Measurements from ENCODE around the gene MRPL18.

DNA sequence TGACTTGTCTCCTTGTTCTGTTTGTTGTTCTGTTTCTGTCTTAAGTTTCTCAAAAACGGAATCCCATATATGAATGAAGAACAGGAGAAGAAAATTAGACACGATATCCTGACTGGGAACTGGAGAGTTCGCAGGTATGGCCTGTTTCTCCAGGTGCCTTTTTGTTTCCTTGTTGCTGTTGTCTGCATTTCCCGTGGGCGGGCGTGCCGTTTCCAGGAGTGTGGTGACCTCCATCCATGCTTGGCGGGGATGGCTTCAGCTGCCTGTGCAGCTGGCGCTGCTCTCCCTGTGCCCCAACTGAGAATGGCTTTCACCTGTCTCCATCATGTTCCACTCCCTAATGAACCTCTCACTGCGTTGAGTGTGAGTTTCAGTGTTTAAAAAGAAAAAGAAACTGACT, 14.2 kb downstream of the MRPL18 start:
- TF ChIP-seq, protein P1, sequence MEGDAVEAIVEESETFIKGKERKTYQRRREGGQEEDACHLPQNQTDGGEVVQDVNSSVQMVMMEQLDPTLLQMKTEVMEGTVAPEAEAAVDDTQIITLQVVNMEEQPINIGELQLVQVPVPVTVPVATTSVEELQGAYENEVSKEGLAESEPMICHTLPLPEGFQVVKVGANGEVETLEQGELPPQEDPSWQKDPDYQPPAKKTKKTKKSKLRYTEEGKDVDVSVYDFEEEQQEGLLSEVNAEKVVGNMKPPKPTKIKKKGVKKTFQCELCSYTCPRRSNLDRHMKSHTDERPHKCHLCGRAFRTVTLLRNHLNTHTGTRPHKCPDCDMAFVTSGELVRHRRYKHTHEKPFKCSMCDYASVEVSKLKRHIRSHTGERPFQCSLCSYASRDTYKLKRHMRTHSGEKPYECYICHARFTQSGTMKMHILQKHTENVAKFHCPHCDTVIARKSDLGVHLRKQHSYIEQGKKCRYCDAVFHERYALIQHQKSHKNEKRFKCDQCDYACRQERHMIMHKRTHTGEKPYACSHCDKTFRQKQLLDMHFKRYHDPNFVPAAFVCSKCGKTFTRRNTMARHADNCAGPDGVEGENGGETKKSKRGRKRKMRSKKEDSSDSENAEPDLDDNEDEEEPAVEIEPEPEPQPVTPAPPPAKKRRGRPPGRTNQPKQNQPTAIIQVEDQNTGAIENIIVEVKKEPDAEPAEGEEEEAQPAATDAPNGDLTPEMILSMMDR (IDR thresholded peaks at IDR 0.05; ENCODE audit: low read length) = no peak
- no peak for TF ChIP-seq EZH2 (IDR thresholded peaks at IDR 0.05; ENCODE audit: borderline replicate concordance, low read length)
